ENCODE measurements around the gene TSPAN10. TPM values are rescaled to one million over a fixed set of nuclear protein-coding genes. Genes with fewer than 3 reads are reported as not detected.

TSPAN10 gene
- total RNA-seq, 1 donor from 2014 or later: 2.9 TPM

DNA sequence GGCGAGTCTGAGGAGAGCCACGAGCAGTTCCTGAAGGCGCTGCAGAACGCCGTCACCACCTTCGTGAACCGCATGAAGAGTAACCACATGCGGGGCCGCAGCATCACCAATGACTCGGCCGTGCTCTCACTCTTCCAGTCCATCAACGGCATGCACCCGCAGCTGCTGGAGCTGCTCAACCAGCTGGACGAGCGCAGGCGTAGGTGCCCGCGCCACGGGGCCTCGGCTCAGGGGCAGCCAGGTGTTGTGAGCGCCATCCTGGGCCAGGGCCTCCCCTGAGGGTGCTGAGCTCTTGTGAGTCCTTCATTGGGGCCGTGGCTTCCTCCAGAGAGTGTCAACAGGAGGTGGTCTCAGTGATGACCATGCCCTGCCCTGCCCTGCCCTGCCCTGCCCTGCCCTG lies 58.8 kb downstream of the TSPAN10 start:
- H3K27me3 Mint-ChIP-seq (ENCODE audit: low read depth): no peaks in the 10 kb centered on the region
- no peak for DNase-seq (ENCODE audit: low spot score in 2 of 2, unreplicated experiment in 2 of 2)
- peaks cover under 1% of the 10 kb centered on the region for H3K4me1 Mint-ChIP-seq
- H3K36me3 Mint-ChIP-seq: peaks cover 26% of the 10 kb centered on the region
- H3K4me3 Mint-ChIP-seq: no peak overlapping the region
- no peaks in the 10 kb centered on the region for H3K9me3 Mint-ChIP-seq
- TF ChIP-seq, protein P1, sequence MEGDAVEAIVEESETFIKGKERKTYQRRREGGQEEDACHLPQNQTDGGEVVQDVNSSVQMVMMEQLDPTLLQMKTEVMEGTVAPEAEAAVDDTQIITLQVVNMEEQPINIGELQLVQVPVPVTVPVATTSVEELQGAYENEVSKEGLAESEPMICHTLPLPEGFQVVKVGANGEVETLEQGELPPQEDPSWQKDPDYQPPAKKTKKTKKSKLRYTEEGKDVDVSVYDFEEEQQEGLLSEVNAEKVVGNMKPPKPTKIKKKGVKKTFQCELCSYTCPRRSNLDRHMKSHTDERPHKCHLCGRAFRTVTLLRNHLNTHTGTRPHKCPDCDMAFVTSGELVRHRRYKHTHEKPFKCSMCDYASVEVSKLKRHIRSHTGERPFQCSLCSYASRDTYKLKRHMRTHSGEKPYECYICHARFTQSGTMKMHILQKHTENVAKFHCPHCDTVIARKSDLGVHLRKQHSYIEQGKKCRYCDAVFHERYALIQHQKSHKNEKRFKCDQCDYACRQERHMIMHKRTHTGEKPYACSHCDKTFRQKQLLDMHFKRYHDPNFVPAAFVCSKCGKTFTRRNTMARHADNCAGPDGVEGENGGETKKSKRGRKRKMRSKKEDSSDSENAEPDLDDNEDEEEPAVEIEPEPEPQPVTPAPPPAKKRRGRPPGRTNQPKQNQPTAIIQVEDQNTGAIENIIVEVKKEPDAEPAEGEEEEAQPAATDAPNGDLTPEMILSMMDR (IDR thresholded peaks at IDR 0.05; ENCODE audit: unreplicated experiment): no peak
- no peak overlapping the region for H3K27ac Mint-ChIP-seq

DNA sequence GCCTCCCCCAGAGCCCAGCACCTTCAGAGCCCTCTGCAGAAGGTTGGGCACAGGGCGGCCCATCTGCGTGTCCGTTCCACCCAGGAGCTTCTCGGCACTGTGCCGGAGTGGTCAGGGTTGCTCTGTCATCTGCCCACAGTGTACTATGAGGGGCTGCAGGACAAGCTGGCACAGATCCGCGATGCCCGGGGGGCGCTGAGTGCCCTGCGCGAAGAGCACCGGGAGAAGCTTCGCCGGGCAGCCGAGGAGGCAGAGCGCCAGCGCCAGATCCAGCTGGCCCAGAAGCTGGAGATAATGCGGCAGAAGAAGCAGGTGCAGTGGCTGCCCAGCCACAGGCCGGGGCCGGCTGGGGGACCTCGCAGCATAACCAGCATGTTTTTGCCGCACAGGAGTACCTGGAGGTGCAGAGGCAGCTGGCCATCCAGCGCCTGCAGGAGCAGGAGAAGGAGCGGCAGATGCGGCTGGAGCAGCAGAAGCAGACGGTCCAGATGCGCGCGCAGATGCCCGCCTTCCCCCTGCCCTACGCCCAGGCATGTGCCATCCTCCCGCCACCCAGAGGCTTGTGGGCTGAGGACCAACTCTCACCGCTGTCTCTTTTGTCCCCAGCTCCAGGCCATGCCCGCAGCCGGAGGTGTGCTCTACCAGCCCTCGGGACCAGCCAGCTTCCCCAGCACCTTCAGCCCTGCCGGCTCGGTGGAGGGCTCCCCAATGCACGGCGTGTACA lies 59.4 kb downstream of the TSPAN10 start:
- TF ChIP-seq, protein P1 (IDR thresholded peaks at IDR 0.05; ENCODE audit: unreplicated experiment): no peak
- Mint-ChIP-seq H3K4me1 (peaks cover 4% of the 10 kb centered on the region), H3K36me3 (peaks cover 28% of the 10 kb centered on the region), H3K4me3 (no peak overlapping the region), H3K9me3 (no peaks in the 10 kb centered on the region), H3K27me3 (ENCODE audit: low read depth) (no peaks in the 10 kb centered on the region), H3K27ac (no peak overlapping the region)
- DNase-seq (ENCODE audit: low spot score in 2 of 2, unreplicated experiment in 2 of 2): no peak

DNA sequence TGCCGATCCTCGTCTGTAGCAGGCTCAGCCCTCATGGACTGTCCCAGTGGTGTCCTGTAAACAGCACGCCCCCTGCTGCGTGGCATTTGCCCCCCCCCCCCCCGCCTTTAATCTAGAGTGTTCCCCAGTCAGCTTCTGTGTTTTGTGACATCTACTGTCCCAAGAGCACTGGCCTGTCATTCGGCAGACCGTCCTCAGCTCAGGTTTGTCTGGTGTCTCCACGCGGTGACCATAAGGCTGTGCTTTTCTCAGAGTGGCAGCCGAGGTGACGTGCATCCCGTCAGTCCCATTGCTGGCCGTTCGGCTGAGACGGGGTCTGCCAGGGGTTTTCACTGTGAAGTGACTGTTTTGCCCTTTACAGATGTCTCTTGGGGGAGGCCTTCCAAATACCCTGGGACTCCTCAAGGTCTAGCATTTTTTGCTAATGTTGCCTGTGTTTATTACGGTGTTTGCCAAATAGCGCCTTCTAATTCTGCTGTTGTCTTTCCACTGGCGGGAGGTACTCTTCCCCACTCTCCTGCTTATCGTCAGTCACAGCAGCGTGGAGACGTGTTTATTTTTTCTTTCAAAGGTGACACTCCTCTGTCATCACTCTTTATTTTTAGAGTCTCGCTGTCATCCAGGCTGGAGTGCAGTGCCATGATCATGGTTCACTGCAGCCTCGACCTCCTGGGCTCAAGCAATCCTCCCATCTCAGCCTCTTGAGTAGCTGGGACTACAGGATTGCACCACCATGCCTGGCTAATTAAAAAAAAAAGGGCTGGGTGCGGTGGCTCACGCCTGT lies 60.5 kb downstream of the TSPAN10 start:
- H3K4me3 Mint-ChIP-seq: no peak overlapping the region
- no peaks in the 10 kb centered on the region for H3K27me3 Mint-ChIP-seq (ENCODE audit: low read depth)
- peaks cover 13% of the 10 kb centered on the region for H3K4me1 Mint-ChIP-seq
- TF ChIP-seq, protein P1 (IDR thresholded peaks at IDR 0.05; ENCODE audit: unreplicated experiment): no peak
- H3K9me3 Mint-ChIP-seq: no peaks in the 10 kb centered on the region
- H3K36me3 Mint-ChIP-seq: peaks cover 27% of the 10 kb centered on the region
- no peak overlapping the region for H3K27ac Mint-ChIP-seq
- no peak for DNase-seq (ENCODE audit: low spot score in 2 of 2, unreplicated experiment in 2 of 2)

Small RNA genes within 50 kb of the gene (microRNA-seq; reads per million reads assigned to microRNA genes)
- gene MIR6786: 0.88 reads per million

Other genes with a start within 250 kb of the TSPAN10 start
- gene BAHCC1, start 241.7 kb upstream of the TSPAN10 start, total RNA-seq: 34.9 to 36.4 TPM (median 35.1 TPM) in 3 replicates
- gene ACTG1, start 124.4 kb upstream of the TSPAN10 start, total RNA-seq: 4,391 to 4,678 TPM (median 4,589 TPM) in 3 replicates
- 13.0 to 17.3 TPM (median 13.3 TPM) in 3 replicates for gene FSCN2, start 108.8 kb upstream of the TSPAN10 start, total RNA-seq
- 35.4 to 37.2 TPM (median 36.0 TPM) in 3 replicates for gene FAAP100, start 84.8 kb upstream of the TSPAN10 start, total RNA-seq
- gene NPLOC4, start 84 bp upstream of the TSPAN10 start, total RNA-seq: 93.3 to 102 TPM (median 94.5 TPM) in 3 replicates
- gene PDE6G, start 19.3 kb downstream of the TSPAN10 start, total RNA-seq: 0.59 to 1.4 TPM (median 1.00 TPM) in 3 replicates
- gene OXLD1, start 29.4 kb downstream of the TSPAN10 start, total RNA-seq: 23.9 to 26.5 TPM (median 25.7 TPM) in 3 replicates
- gene CCDC137, start 29.5 kb downstream of the TSPAN10 start, total RNA-seq: 16.3 to 19.6 TPM (median 17.5 TPM) in 3 replicates
- 42.8 to 44.7 TPM (median 44.5 TPM) in 3 replicates for gene ARL16, start 46.6 kb downstream of the TSPAN10 start, total RNA-seq
- 114 to 122 TPM (median 119 TPM) in 3 replicates for gene HGS, start 46.8 kb downstream of the TSPAN10 start, total RNA-seq
- 53.9 to 56.7 TPM (median 54.1 TPM) in 3 replicates for gene MRPL12, start 66.2 kb downstream of the TSPAN10 start, total RNA-seq
- gene SLC25A10, start 75.1 kb downstream of the TSPAN10 start, total RNA-seq: 13.2 to 15.7 TPM (median 15.2 TPM) in 3 replicates
- 0.18 to 0.74 TPM (median 0.66 TPM) in 3 replicates for gene GCGR, start 167.0 kb downstream of the TSPAN10 start, total RNA-seq
- 96.2 to 104 TPM (median 103 TPM) in 3 replicates for gene MCRIP1, start 196.1 kb downstream of the TSPAN10 start, total RNA-seq
- 0.35 TPM in 1 of 3 replicates, not detected in the others for gene PPP1R27, start 197.9 kb downstream of the TSPAN10 start, total RNA-seq
- 405 to 433 TPM (median 421 TPM) in 3 replicates for gene P4HB, start 223.3 kb downstream of the TSPAN10 start, total RNA-seq
- 258 to 275 TPM (median 268 TPM) in 3 replicates for gene ARHGDIA, start 234.1 kb downstream of the TSPAN10 start, total RNA-seq

Measured in mesothelial cell of epicardium (in vitro differentiated cells).